ENCODE data around the gene SPSB1. TPM values are rescaled to one million over a fixed set of nuclear protein-coding genes. Genes with fewer than 3 reads are reported as not detected.

Gene SPSB1
- total and polyA plus RNA-seq, 9 donors, result 4.4 to 11.2 (median 9.1) TPM

DNA sequence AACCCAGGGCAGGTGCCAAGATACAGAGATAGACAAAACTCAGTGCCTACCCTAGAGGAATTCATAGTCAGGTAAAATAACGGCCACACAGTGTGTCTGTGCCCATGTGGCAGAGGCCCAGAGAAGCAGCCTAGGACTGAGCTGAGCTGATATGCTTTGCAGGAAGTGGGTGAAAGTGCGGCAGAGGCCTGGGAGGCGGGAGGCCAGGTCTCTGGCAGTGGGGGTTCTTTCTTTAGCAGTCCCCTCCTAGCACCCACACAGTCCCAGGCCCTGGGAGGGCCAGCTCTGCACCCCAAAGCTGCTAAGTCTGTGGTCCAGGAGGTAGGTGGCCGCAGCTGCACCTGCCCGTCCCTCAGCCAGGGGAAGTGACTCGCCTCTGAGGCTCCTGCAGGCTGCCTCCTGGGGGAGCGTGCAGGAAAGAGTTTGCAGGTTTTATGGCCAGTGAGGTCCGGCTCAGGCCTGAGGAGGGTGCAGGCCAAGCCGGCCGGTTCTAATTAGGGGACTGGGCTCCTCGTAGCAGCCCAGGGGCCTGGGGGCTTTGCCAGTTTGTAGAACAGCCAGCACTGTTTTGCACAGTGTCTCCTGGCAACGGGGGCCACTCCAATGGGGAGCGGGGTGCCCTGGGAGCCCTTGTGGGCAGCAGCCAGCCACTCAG, 107.9 kb downstream of the SPSB1 start:
- H3K27me3 ChIP-seq (ENCODE audit: control insufficient read depth, insufficient read depth, low read length), result peaks cover 3% of the 10 kb centered on the region
- DNase-seq, result peak; percentile 28

GRCh38 chr1:9401080-9401453, 108.4 kb downstream of the SPSB1 start:
- Histone ChIP-seq H3K27ac (ENCODE audit: low read length) (no peak overlapping the region), H3K4me3 (ENCODE audit: low read length) (no peak overlapping the region), H3K4me1 (ENCODE audit: control insufficient read depth, insufficient read depth, low read length) (peaks cover 52% of the 10 kb centered on the region), H3K9me3 (replicated peaks; ENCODE audit: control insufficient read depth, low read depth, low read length) (no peaks in the 10 kb centered on the region), H3K27me3 (ENCODE audit: control insufficient read depth, insufficient read depth, low read length) (peaks cover 3% of the 10 kb centered on the region), H3K36me3 (ENCODE audit: control insufficient read depth, insufficient read depth, low read length) (no peaks in the 10 kb centered on the region)
- 57% methylated on average over 4 of the region's 15 CpGs for WGBS (ENCODE audit: insufficient coverage)
- no peak for DNase-seq

More for the DNA sequence above, 107.9 kb downstream of the SPSB1 start:
- peaks cover 49% of the 10 kb centered on the region for H3K4me1 ChIP-seq (ENCODE audit: control insufficient read depth, insufficient read depth, low read length)
- no peaks in the 10 kb centered on the region for H3K36me3 ChIP-seq (ENCODE audit: control insufficient read depth, insufficient read depth, low read length)
- peak overlapping the region; percentile 65 for H3K27ac ChIP-seq (ENCODE audit: low read length)
- WGBS (ENCODE audit: insufficient coverage), result 38% methylated on average over 8 of the region's 13 CpGs
- no peak overlapping the region for H3K4me3 ChIP-seq (ENCODE audit: low read length)
- no peaks in the 10 kb centered on the region for H3K9me3 ChIP-seq (replicated peaks; ENCODE audit: control insufficient read depth, low read depth, low read length)

DNA sequence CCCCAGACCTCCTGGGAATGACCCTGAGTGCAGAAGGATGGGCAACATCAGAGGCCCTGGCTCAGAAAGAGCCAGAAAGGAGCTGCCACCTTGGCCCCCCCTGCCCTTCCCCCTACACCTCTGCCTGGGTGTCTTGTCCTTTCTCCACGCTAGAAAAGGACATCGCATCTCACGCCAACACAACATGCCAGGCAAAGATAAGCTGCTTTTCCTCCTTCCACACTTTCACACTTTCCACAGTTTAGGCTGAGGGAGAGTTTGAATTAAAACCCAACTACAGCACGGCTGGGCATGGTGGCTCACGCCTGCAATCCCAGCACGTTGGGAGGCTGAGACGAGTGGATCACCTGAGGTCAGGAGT, 109.5 kb downstream of the SPSB1 start:
- Histone ChIP-seq H3K27ac (ENCODE audit: low read length) (no peak overlapping the region), H3K27me3 (ENCODE audit: control insufficient read depth, insufficient read depth, low read length) (no peaks in the 10 kb centered on the region), H3K4me1 (ENCODE audit: control insufficient read depth, insufficient read depth, low read length) (peaks cover 56% of the 10 kb centered on the region), H3K36me3 (ENCODE audit: control insufficient read depth, insufficient read depth, low read length) (no peaks in the 10 kb centered on the region), H3K4me3 (ENCODE audit: low read length) (no peak overlapping the region), H3K9me3 (replicated peaks; ENCODE audit: control insufficient read depth, low read depth, low read length) (no peaks in the 10 kb centered on the region)
- DNase-seq, result no peak
- 93% methylated on average over 3 of the region's 7 CpGs for WGBS (ENCODE audit: insufficient coverage)

DNA sequence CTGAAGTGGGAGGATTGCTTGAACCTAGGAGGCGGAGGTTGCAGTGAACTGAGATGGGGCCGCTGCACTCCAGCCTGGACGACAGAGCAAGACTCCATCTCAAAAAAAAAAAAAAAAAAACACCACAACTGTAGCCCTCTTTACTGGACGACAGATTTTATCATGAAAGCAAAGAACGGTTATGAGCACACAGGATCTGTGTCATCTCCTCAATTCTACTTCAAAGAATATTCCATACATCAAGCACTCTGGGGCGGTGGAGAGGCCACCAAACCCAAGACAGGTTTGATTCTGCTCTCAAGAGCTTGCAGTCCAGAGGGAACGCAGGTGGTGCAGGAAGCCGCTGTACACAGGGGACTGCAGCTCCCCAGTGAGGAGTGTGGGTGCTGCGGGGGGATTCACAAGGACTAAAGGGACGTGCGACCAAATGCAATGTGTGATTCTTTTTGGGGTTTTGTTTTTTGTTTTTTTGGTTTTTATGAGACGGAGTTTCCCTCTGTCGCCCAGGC, 110.1 kb downstream of the SPSB1 start:
- H3K27me3 ChIP-seq (ENCODE audit: control insufficient read depth, insufficient read depth, low read length), result no peaks in the 10 kb centered on the region
- H3K36me3 ChIP-seq (ENCODE audit: control insufficient read depth, insufficient read depth, low read length), result no peaks in the 10 kb centered on the region
- 95% methylated on average over 3 of the region's 13 CpGs for WGBS (ENCODE audit: insufficient coverage)
- no peak overlapping the region for H3K4me3 ChIP-seq (ENCODE audit: low read length)
- DNase-seq, result no peak
- H3K9me3 ChIP-seq (replicated peaks; ENCODE audit: control insufficient read depth, low read depth, low read length), result no peaks in the 10 kb centered on the region
- peaks cover 51% of the 10 kb centered on the region for H3K4me1 ChIP-seq (ENCODE audit: control insufficient read depth, insufficient read depth, low read length)
- no peak overlapping the region for H3K27ac ChIP-seq (ENCODE audit: low read length)

DNA sequence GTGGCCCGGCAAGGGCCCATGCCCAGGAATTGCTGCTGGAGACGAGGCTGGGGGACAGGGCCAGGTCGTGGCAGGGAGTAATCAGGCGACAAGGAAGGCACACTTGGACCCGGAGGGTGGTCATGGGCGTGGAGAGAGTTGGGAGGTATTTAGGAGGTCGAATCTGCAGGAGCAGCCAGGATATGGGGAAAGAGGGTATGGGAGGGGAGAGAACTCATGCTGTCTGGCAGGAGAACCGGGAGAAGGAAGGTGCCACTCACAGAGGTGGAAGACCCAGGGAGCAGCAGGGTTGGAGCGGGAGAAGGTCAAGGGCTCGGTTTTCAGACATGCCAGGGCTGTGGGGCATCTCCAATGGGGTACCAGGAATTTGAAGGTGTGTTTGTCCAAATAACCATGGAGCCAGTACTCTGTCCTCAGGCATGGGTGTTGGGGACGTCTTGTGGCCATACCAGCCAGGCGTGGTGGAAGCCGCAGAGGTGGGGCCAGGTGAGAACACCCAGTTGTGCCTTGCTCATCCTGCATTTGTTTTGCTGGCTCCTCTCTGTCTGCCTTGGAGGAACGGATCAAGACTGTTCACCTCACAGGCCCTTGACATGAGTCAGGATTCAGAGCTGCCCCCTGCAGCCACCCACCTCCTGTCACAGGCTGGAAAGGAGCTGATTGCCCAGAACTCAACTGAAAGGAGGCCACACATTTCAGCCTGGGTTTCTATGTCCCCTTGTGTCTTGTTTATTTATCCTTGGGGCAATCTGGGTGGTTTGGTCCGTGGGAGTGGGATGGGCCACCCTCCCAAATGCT, 111.6 kb downstream of the SPSB1 start:
- H3K4me1 ChIP-seq (ENCODE audit: control insufficient read depth, insufficient read depth, low read length), result peaks cover 38% of the 10 kb centered on the region
- H3K27ac ChIP-seq (ENCODE audit: low read length), result no peak overlapping the region
- H3K4me3 ChIP-seq (ENCODE audit: low read length), result no peak overlapping the region
- H3K27me3 ChIP-seq (ENCODE audit: control insufficient read depth, insufficient read depth, low read length), result no peaks in the 10 kb centered on the region
- no peaks in the 10 kb centered on the region for H3K36me3 ChIP-seq (ENCODE audit: control insufficient read depth, insufficient read depth, low read length)
- WGBS (ENCODE audit: insufficient coverage), result 84% methylated on average over 14 of the region's 15 CpGs
- no peaks in the 10 kb centered on the region for H3K9me3 ChIP-seq (replicated peaks; ENCODE audit: control insufficient read depth, low read depth, low read length)
- no peak for DNase-seq

- Histone ChIP-seq H3K27ac (ENCODE audit: low read length) (no peak overlapping the region), H3K36me3 (ENCODE audit: control insufficient read depth, insufficient read depth, low read length) (no peaks in the 10 kb centered on the region), H3K27me3 (ENCODE audit: control insufficient read depth, insufficient read depth, low read length) (no peaks in the 10 kb centered on the region), H3K4me1 (ENCODE audit: control insufficient read depth, insufficient read depth, low read length) (peaks cover 20% of the 10 kb centered on the region), H3K9me3 (replicated peaks; ENCODE audit: control insufficient read depth, low read depth, low read length) (no peaks in the 10 kb centered on the region), H3K4me3 (ENCODE audit: low read length) (no peak overlapping the region)
- WGBS (ENCODE audit: insufficient coverage), result 33% methylated on average over 7 of the region's 7 CpGs
- peak; percentile 36 for DNase-seq
Measured at GRCh38 chr1:9406111-9406510, 113.4 kb downstream of the SPSB1 start.

GRCh38 chr1:9410737-9411297, 118.1 kb downstream of the SPSB1 start:
- Histone ChIP-seq H3K27me3 (ENCODE audit: control insufficient read depth, insufficient read depth, low read length) (no peaks in the 10 kb centered on the region), H3K4me1 (ENCODE audit: control insufficient read depth, insufficient read depth, low read length) (peaks cover 31% of the 10 kb centered on the region), H3K4me3 (ENCODE audit: low read length) (no peak overlapping the region), H3K9me3 (replicated peaks; ENCODE audit: control insufficient read depth, low read depth, low read length) (no peaks in the 10 kb centered on the region), H3K27ac (ENCODE audit: low read length) (no peak overlapping the region), H3K36me3 (ENCODE audit: control insufficient read depth, insufficient read depth, low read length) (no peaks in the 10 kb centered on the region)
- DNase-seq, result no peak
- WGBS (ENCODE audit: insufficient coverage), result 60% methylated on average over 1 of the region's 7 CpGs

DNA sequence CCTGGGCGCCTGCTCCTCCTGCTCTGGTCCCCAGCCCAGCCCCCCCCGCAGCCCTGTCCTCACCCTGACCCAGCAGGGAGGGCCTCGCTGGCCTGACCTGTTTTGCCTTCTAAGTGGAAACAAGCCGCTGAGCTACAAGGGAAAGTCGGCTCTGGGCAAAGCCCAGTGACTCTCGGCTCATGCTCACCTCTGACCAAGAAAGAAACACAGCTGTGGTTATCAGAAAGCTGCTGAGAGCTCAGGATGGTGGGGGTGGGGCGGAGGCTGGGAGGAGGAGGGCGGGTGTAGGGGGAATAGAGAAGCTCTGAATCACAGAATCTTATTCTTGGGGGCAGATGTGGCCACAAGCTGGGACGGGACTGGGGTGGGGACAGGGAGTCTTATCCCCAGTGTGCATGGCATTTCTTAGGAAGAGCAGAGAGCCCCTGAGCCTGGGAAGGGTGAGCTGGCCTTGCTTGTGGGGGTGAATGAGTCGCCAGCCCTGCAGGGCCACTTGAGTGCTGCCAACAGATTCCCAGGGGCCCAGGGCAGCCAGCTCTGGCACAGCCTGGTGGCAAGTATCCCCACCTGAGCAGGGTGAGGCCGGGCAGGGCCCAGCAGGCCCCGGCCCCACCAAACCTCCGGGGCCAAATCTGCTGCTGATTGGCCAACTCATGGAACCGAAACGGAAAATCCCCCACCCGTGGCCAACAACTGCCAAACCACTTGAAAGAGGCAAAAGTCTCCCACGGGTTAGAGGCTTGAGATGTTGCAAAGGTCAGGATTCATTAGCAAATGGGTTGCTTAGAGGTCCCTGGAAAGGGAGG, 120.6 kb downstream of the SPSB1 start:
- Histone ChIP-seq H3K9me3 (replicated peaks; ENCODE audit: control insufficient read depth, low read depth, low read length) (no peaks in the 10 kb centered on the region), H3K36me3 (ENCODE audit: control insufficient read depth, insufficient read depth, low read length) (no peaks in the 10 kb centered on the region), H3K4me1 (ENCODE audit: control insufficient read depth, insufficient read depth, low read length) (peaks cover 22% of the 10 kb centered on the region), H3K27ac (ENCODE audit: low read length) (peak overlapping the region; percentile 89), H3K27me3 (ENCODE audit: control insufficient read depth, insufficient read depth, low read length) (no peaks in the 10 kb centered on the region), H3K4me3 (ENCODE audit: low read length) (no peak overlapping the region)
- peak; percentile 86 for DNase-seq
- 25% methylated on average over 9 of the region's 17 CpGs for WGBS (ENCODE audit: insufficient coverage)

GRCh38 chr1:9413877-9414213, 121.2 kb downstream of the SPSB1 start:
- H3K36me3 ChIP-seq (ENCODE audit: control insufficient read depth, insufficient read depth, low read length), result no peaks in the 10 kb centered on the region
- peaks cover 22% of the 10 kb centered on the region for H3K4me1 ChIP-seq (ENCODE audit: control insufficient read depth, insufficient read depth, low read length)
- no peaks in the 10 kb centered on the region for H3K9me3 ChIP-seq (replicated peaks; ENCODE audit: control insufficient read depth, low read depth, low read length)
- DNase-seq, result peak; percentile 90
- H3K27me3 ChIP-seq (ENCODE audit: control insufficient read depth, insufficient read depth, low read length), result no peaks in the 10 kb centered on the region
- no CpG with 5 or more reads among the region's 4 CpGs for WGBS (ENCODE audit: insufficient coverage)
- H3K4me3 ChIP-seq (ENCODE audit: low read length), result no peak overlapping the region
- H3K27ac ChIP-seq (ENCODE audit: low read length), result peak overlapping the region; percentile 89

DNA sequence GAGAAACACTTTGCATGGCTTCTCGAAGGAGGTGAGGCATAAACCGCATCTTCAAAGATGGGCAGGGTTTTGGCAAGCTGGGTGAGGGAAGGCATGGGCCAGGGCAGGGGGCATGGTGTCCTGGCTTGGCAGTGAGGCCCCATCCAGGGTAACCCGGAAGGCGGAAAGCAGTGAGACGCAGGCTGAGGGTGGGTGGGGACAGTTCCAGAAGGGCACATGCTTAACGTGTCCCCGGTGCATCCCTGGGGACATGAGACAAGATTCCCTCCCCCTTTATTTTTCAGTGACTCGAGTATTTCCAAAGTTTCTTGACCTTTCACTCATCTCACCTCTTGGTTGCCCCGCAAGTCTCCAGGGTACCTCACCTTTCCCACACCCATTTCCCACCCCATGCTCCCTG, 123.8 kb downstream of the SPSB1 start:
- no peak for DNase-seq
- 87% methylated on average over 9 of the region's 9 CpGs for WGBS (ENCODE audit: insufficient coverage)
- no peaks in the 10 kb centered on the region for H3K36me3 ChIP-seq (ENCODE audit: control insufficient read depth, insufficient read depth, low read length)
- H3K27me3 ChIP-seq (ENCODE audit: control insufficient read depth, insufficient read depth, low read length), result peaks cover 3% of the 10 kb centered on the region
- no peak overlapping the region for H3K4me3 ChIP-seq (ENCODE audit: low read length)
- peaks cover 22% of the 10 kb centered on the region for H3K4me1 ChIP-seq (ENCODE audit: control insufficient read depth, insufficient read depth, low read length)
- H3K27ac ChIP-seq (ENCODE audit: low read length), result no peak overlapping the region
- no peaks in the 10 kb centered on the region for H3K9me3 ChIP-seq (replicated peaks; ENCODE audit: control insufficient read depth, low read depth, low read length)
